Measurements from ENCODE around the gene TROAP. TPM values are rescaled to one million over a fixed set of nuclear protein-coding genes. Genes with fewer than 3 reads are reported as not detected.

Gene TROAP
- total and polyA plus RNA-seq, 9 of the 15 experiments (the other 6 are each of a cell fraction or from before 2014, with no cell fraction given) = 46.4 to 171 (median 59.8) TPM

DNA sequence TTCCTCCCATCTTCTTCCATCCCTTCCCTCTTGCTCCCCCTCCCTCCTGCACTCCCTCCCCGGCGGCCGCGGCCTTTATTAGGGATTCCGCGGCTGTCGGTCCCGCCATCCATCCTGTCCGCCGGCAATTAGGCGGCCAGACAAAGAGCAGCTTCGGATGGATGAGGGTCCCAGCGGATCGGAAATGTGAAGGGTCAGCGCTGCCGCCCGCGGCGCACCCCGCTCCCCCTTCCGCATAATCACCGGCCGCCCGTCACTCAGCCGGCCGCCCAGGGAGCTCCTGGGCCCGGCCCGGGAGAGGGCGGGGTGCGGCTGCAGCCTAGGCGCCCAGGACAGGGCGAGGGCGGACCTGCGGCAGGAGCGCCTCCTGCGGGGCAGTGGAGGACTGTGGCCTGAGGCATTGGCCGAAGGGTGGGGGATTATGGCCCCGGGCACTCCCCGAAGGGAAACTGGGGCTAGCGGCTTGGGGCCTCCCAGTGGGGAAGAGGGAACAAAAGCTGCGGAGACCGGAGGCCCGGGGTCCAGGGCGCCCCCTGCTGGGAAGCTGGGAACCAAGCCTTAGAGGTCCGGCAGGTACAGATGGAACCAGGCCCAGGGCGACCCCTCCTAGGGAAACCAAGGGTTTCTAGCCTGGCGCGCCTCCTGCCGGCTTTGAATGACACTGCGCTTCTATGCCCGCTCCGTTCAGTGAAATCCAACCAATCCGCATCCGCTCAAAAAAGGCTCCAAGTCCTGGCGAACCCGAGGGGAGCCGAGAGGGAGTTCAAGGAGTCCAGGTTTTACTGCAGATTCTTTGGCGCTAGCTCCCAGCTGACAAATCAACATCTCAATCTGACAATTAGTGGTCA, 19.2 kb downstream of the TROAP start (continued):
- no peak for TF ChIP-seq THRB (CRISPR knock-in tag; conservative IDR thresholded peaks at IDR 0.05)
- TF ChIP-seq ZNF140 (CRISPR knock-in tag; IDR thresholded peaks at IDR 0.05) = no peak
- TF ChIP-seq, protein P1, sequence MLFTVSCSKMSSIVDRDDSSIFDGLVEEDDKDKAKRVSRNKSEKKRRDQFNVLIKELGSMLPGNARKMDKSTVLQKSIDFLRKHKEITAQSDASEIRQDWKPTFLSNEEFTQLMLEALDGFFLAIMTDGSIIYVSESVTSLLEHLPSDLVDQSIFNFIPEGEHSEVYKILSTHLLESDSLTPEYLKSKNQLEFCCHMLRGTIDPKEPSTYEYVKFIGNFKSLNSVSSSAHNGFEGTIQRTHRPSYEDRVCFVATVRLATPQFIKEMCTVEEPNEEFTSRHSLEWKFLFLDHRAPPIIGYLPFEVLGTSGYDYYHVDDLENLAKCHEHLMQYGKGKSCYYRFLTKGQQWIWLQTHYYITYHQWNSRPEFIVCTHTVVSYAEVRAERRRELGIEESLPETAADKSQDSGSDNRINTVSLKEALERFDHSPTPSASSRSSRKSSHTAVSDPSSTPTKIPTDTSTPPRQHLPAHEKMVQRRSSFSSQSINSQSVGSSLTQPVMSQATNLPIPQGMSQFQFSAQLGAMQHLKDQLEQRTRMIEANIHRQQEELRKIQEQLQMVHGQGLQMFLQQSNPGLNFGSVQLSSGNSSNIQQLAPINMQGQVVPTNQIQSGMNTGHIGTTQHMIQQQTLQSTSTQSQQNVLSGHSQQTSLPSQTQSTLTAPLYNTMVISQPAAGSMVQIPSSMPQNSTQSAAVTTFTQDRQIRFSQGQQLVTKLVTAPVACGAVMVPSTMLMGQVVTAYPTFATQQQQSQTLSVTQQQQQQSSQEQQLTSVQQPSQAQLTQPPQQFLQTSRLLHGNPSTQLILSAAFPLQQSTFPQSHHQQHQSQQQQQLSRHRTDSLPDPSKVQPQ (CRISPR knock-in tag; IDR thresholded peaks at IDR 0.05; ENCODE audit: borderline replicate concordance) = no peak
- no peak for TF ChIP-seq ZNF3 (CRISPR knock-in tag; IDR thresholded peaks at IDR 0.05)
- TF ChIP-seq ZNF444 (CRISPR knock-in tag; IDR thresholded peaks at IDR 0.05) = no peak
- TF ChIP-seq ADNP (tag; IDR thresholded peaks at IDR 0.05) = peak; percentile 83
- no peak for TF ChIP-seq NR4A1 (CRISPR knock-in tag; IDR thresholded peaks at IDR 0.05)
- 0 out of 2 replicates have a peak, but pooled peaks have one; percentile 51 for TF ChIP-seq NR4A1 (tag; IDR thresholded peaks at IDR 0.05)
- TF ChIP-seq ZKSCAN1 (IDR thresholded peaks at IDR 0.05; ENCODE audit: low read depth, low read length) = 0 out of 2 replicates have a peak, but pooled peaks have one; percentile 41
- peak in 1 of 2 experiments; percentile 66; a peak in 1 of 4 replicates for TF ChIP-seq NONO (IDR thresholded peaks at IDR 0.05; ENCODE audit: low read depth in 2 of 2, low read length in 1 of 2)
- TF ChIP-seq OTX1 (CRISPR knock-in tag; IDR thresholded peaks at IDR 0.05) = no peak
- peak; percentile 82 for TF ChIP-seq ATF7 (IDR thresholded peaks at IDR 0.05)
- TF ChIP-seq ZNF785 (CRISPR knock-in tag; IDR thresholded peaks at IDR 0.05) = no peak
- TF ChIP-seq, protein P2, sequence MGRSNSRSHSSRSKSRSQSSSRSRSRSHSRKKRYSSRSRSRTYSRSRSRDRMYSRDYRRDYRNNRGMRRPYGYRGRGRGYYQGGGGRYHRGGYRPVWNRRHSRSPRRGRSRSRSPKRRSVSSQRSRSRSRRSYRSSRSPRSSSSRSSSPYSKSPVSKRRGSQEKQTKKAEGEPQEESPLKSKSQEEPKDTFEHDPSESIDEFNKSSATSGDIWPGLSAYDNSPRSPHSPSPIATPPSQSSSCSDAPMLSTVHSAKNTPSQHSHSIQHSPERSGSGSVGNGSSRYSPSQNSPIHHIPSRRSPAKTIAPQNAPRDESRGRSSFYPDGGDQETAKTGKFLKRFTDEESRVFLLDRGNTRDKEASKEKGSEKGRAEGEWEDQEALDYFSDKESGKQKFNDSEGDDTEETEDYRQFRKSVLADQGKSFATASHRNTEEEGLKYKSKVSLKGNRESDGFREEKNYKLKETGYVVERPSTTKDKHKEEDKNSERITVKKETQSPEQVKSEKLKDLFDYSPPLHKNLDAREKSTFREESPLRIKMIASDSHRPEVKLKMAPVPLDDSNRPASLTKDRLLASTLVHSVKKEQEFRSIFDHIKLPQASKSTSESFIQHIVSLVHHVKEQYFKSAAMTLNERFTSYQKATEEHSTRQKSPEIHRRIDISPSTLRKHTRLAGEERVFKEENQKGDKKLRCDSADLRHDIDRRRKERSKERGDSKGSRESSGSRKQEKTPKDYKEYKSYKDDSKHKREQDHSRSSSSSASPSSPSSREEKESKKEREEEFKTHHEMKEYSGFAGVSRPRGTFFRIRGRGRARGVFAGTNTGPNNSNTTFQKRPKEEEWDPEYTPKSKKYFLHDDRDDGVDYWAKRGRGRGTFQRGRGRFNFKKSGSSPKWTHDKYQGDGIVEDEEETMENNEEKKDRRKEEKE (IDR thresholded peaks at IDR 0.05; ENCODE audit: borderline replicate concordance in 1 of 2, control insufficient read depth in 1 of 2, low read depth in 2 of 2, low read length in 1 of 2) = no peak
- no peak for TF ChIP-seq SIX5 (IDR thresholded peaks at IDR 0.05; ENCODE audit: borderline replicate concordance in 1 of 2, insufficient read depth in 1 of 2, low read depth in 1 of 2, low read length in 2 of 2)
- no peak for TF ChIP-seq TBP (optimal IDR thresholded peaks at IDR 0.05; ENCODE audit: low read depth, low read length)
- no peak for TF ChIP-seq MCM5 (IDR thresholded peaks at IDR 0.05; ENCODE audit: low read depth)

Measured in K562 (cell line).